Measurements from ENCODE around the gene KRTAP4-11. TPM values are rescaled to one million over a fixed set of nuclear protein-coding genes. Genes with fewer than 3 reads are reported as not detected.
"Not testable (repeated sequence)": the region's sequence is repeated elsewhere in the genome, so short reads cannot be mapped to it uniquely, and the experiment has no call there.

Gene KRTAP4-11
- total RNA-seq, 4 donors from 2014 or later = not detected

DNA sequence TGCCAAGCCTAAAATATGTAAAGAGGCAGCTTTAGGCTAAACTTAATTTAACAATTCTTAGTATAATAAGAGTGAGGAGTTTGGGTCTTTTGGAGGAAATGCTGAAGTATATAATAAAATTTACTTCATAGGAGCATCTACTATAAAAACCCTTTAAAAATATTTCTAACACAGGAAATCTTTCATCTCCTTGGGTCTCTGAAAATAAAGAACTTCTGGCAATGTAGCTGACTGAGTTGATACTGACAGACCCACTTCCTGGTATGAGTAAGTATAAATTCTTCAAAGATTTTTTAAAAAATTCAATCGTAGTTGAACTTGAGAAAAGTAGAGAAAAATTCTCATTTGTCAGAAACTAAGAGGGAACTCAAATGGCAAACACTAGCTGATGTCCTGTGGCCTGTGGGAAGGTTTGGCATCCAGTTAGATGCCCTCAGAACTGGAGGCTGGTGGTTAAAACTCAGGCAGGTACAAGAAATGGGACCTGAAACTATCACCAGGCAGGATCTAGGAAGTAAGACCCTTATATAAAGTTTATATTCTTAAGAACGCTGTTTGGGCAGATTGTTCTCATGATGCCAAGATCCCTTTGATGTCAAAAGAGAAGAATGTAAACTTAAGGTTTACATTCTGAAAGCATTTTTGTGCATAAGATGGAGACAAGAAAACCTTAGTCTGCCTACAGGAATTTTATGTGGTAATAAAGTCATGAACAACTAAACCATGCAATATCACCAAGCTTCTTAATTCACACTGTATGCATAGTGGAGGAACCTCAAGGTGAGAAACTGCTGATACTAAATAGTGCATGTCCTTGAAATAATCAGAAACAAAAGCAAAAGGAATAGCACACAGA, 15.9 kb upstream of the KRTAP4-11 start:
- no peak for ATAC-seq (ENCODE audit: low FRiP score)
- TF ChIP-seq, protein P1, sequence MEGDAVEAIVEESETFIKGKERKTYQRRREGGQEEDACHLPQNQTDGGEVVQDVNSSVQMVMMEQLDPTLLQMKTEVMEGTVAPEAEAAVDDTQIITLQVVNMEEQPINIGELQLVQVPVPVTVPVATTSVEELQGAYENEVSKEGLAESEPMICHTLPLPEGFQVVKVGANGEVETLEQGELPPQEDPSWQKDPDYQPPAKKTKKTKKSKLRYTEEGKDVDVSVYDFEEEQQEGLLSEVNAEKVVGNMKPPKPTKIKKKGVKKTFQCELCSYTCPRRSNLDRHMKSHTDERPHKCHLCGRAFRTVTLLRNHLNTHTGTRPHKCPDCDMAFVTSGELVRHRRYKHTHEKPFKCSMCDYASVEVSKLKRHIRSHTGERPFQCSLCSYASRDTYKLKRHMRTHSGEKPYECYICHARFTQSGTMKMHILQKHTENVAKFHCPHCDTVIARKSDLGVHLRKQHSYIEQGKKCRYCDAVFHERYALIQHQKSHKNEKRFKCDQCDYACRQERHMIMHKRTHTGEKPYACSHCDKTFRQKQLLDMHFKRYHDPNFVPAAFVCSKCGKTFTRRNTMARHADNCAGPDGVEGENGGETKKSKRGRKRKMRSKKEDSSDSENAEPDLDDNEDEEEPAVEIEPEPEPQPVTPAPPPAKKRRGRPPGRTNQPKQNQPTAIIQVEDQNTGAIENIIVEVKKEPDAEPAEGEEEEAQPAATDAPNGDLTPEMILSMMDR (IDR thresholded peaks at IDR 0.05) = no peak
- no peak for DNase-seq (ENCODE audit: low spot score)

- no peak for ATAC-seq (ENCODE audit: low FRiP score)
- DNase-seq (ENCODE audit: low spot score) = no peak
- TF ChIP-seq, protein P1 (IDR thresholded peaks at IDR 0.05) = no peak
Observed at GRCh38 chr17:41131979-41132378, 13.8 kb upstream of the KRTAP4-11 start.

- TF ChIP-seq, protein P1 (IDR thresholded peaks at IDR 0.05) = no peak
- DNase-seq (ENCODE audit: low spot score) = no peak
- no peak for ATAC-seq (ENCODE audit: low FRiP score)
Observed at GRCh38 chr17:41127371-41127770, 9.2 kb upstream of the KRTAP4-11 start.

GRCh38 chr17:41126412-41126811, 8.2 kb upstream of the KRTAP4-11 start:
- TF ChIP-seq, protein P1 (IDR thresholded peaks at IDR 0.05) = no peak
- DNase-seq (ENCODE audit: low spot score) = no peak

DNA sequence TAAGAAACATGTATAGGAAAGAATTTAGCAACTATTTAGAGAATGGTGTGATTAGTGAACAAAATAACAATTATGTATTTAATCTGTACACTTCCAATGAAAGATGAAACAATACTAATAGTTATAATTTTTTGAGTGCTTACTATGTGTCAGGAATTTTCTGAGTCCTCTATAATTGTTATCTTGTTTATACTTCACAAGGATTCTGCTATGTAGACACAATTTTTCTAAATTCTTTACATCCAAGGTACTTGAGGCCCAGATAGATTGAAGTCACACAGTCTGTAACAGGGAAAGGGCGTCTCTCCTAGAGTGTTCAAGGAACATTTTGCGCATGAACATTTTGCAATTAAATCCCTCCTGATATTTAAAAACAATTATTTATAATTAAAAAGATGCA, 6.9 kb upstream of the KRTAP4-11 start:
- TF ChIP-seq, protein P1 (IDR thresholded peaks at IDR 0.05) = no peak
- DNase-seq (ENCODE audit: low spot score) (no peak), ATAC-seq (ENCODE audit: low FRiP score) (no peak)

More at GRCh38 chr17:41126412-41126811, 8.2 kb upstream of the KRTAP4-11 start:
- no peak for ATAC-seq (ENCODE audit: low FRiP score)

GRCh38 chr17:41123991-41124371, 5.8 kb upstream of the KRTAP4-11 start, which contains the start of gene KRTAP4-12:
KRTAP4-12 (minus strand) TSS chr17:41124182; CDS start chr17:41124122, 60 bp downstream.
- not testable (repeated sequence) for DNase-seq (ENCODE audit: low spot score); ATAC-seq (ENCODE audit: low FRiP score)

DNA sequence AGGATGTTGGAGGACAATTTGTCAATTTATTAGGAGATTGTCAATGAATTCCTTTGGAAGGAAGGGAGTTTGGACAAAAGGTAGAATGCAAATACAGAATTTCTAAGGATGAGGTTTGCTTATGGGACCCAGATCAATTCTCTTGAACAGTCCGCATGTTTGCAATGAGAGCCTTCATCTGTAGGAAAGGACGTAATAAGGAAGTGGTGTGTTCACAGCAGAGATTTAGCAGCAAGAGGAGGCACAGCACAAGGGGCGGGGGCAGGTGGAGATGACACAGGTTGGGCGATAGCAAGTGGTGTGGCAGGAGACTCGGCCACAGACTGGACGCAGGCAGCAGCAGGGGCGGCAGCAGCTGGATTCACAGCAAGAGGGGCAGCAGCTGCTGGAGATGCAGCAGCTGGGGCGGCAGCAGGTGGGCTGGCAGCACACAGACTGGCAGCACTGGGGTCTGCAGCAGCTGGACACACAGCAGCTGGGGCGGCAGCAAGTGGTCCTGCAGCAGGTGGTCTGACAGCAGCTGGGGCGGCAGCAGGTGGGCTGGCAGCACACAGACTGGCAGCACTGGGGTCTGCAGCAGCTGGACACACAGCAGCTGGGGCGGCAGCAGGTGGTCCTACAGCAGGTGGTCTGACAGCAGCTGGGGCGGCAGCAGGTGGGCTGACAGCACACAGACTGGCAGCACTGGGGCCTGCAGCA, 5.3 kb upstream of the KRTAP4-11 start:
- DNase-seq (ENCODE audit: low spot score); ATAC-seq (ENCODE audit: low FRiP score): not testable (repeated sequence)

GRCh38 chr17:41121742-41122141, 3.6 kb upstream of the KRTAP4-11 start:
- TF ChIP-seq, protein P1 (IDR thresholded peaks at IDR 0.05) = no peak
- DNase-seq (ENCODE audit: low spot score) (no peak), ATAC-seq (ENCODE audit: low FRiP score) (no peak)

- not testable (repeated sequence) for DNase-seq (ENCODE audit: low spot score)
Observed at GRCh38 chr17:41119696-41120690, 1.8 kb upstream of the KRTAP4-11 start.

More at GRCh38 chr17:41119696-41120690, 1.8 kb upstream of the KRTAP4-11 start:
- not testable (repeated sequence) for ATAC-seq (ENCODE audit: low FRiP score)
